Stimulated activated CD8-positive, alpha-beta memory T cell treated with anti-CD3 and anti-CD28 coated beads, Interleukin-12 subunit alpha, Interleukin-12 subunit beta, amount 100 ng/mL, for 4 hours (primary cell): ENCODE data around the gene ZNF559.
"Not testable (repeated sequence)": the region's sequence is repeated elsewhere in the genome, so short reads cannot be mapped to it uniquely, and the experiment has no call there.

Experiments
- DNase-seq: peaks from one replicate; pipeline ENCODE4 v3.0.0-alpha.2; 2020; ENCODE audit warnings: low read depth

Gene ZNF559

GRCh38 chr19:9323919-9324583 is at the start of gene ZNF559:
Gene ZNF559, plus strand, starts transcription at chr19:9324179. Its CDS starts 14,371 bp downstream, at chr19:9338550.
- DNase-seq: peak; percentile 97

GRCh38 chr19:9283485-9283884 is 40.5 kb upstream of the ZNF559 start:
- peak; percentile 22 for DNase-seq

GRCh38 chr19:9289231-9289884 is 34.6 kb upstream of the ZNF559 start:
- DNase-seq: no peak

GRCh38 chr19:9295411-9295849 is 28.5 kb upstream of the ZNF559 start:
- DNase-seq: no peak

GRCh38 chr19:9296336-9296735 is 27.6 kb upstream of the ZNF559 start:
- no peak for DNase-seq

- DNase-seq: no peak
These were observed 17.5 kb upstream of the ZNF559 start for GRCh38 chr19:9306443-9306842.

- no peak for DNase-seq
These were observed 15.7 kb upstream of the ZNF559 start for GRCh38 chr19:9308091-9308770.

GRCh38 chr19:9309139-9309973 is 14.6 kb upstream of the ZNF559 start, which contains the start of gene ZNF699:
Gene ZNF699, minus strand, starts transcription at chr19:9309838. Its CDS starts 4,719 bp downstream, at chr19:9305119.
- DNase-seq: peak; percentile 97

- DNase-seq: no peak
These were observed 14.0 kb upstream of the ZNF559 start for GRCh38 chr19:9309974-9310446.

- no peak for DNase-seq
These were observed 10.2 kb upstream of the ZNF559 start for GRCh38 chr19:9313756-9314155.

GRCh38 chr19:9321338-9321737 is 2.6 kb upstream of the ZNF559 start:
- DNase-seq: no peak

- not testable (repeated sequence) for DNase-seq
These were observed 2.2 kb upstream of the ZNF559 start for GRCh38 chr19:9321756-9322155.

GRCh38 chr19:9322201-9322600 is 1.8 kb upstream of the ZNF559 start:
- not testable (repeated sequence) for DNase-seq

GRCh38 chr19:9323557-9323918 is 441 bp upstream of the ZNF559 start:
- DNase-seq: no peak

- no peak for DNase-seq
These were observed 594 bp downstream of the ZNF559 start for GRCh38 chr19:9324584-9324962.

- no peak for DNase-seq
These were observed 6.0 kb downstream of the ZNF559 start for GRCh38 chr19:9329999-9330398.

- no peak for DNase-seq
These were observed 18.8 kb downstream of the ZNF559 start for GRCh38 chr19:9342610-9343304.

GRCh38 chr19:9345005-9345404 is 21.0 kb downstream of the ZNF559 start:
- DNase-seq: no peak

- no peak for DNase-seq
These were observed 24.3 kb downstream of the ZNF559 start for GRCh38 chr19:9348253-9348652.

GRCh38 chr19:9348671-9349070 is 24.7 kb downstream of the ZNF559 start:
- DNase-seq: no peak

GRCh38 chr19:9352505-9352904 is 28.5 kb downstream of the ZNF559 start:
- no peak for DNase-seq
